Kidney (tissue), 14 donors: ENCODE measurements around the gene SFXN2. TPM values are rescaled to one million over a fixed set of nuclear protein-coding genes. Genes with fewer than 3 reads are reported as not detected.
"Not testable (repeated sequence)": the region's sequence is repeated elsewhere in the genome, so short reads cannot be mapped to it uniquely, and the experiment has no call there.

Experiments
- DNase-seq, 5 donors: peaks; one replicate each; pipeline ENCODE4 v3.0.0-alpha.2; 2013 to 2020
- FAIRE-seq: peaks from 2 replicates; lab custom pipeline; 2012; peaks lifted over from hg19 to GRCh38; lab: Jason Lieb, UNC
- H3K27ac ChIP-seq, 2 donors: one replicate each; pipeline ENCODE4 v1.7.0; 2013; ENCODE audit warnings: low read depth in 2 of 2, low read length in 2 of 2, inconsistent platforms in 1 of 2
- H3K27me3 ChIP-seq: one replicate; pipeline ENCODE4 v1.7.1; 2013; ENCODE audit warnings: low read length, inconsistent platforms; ENCODE audit not compliant: control insufficient read depth, insufficient read depth
- H3K36me3 ChIP-seq, 3 donors: one replicate each; pipeline versions ENCODE4 v1.7.0 to v1.7.1; 2013; ENCODE audit warnings: low read length in 3 of 3, control low read depth in 1 of 3, inconsistent platforms in 1 of 3; ENCODE audit not compliant: insufficient read depth in 3 of 3, control insufficient read depth in 2 of 3
- H3K4me1 ChIP-seq, 3 donors: one replicate each; pipeline versions ENCODE4 v1.7.0 to v1.7.1; 2013; ENCODE audit warnings: low read length in 3 of 3, inconsistent platforms in 1 of 3, low read depth in 1 of 3; ENCODE audit not compliant: control insufficient read depth in 2 of 3, insufficient read depth in 2 of 3
- H3K4me3 ChIP-seq, 3 donors: one replicate each; pipeline versions ENCODE4 v1.7.0 to v1.8.1; 2013; ENCODE audit warnings: low read length in 3 of 3, control low read depth in 1 of 3, inconsistent platforms in 1 of 3
- H3K9ac ChIP-seq, 3 donors: one replicate each; pipeline versions ENCODE4 v1.7.0 to v1.7.1; 2013; ENCODE audit warnings: low read length in 3 of 3, control low read depth in 1 of 3, inconsistent platforms in 1 of 3
- H3K9me3 ChIP-seq, 3 donors: one replicate each; pipeline versions ENCODE4 v1.7.0 to v1.7.1; 2013; ENCODE audit warnings: low read length in 3 of 3, control low read depth in 1 of 3, inconsistent platforms in 1 of 3; ENCODE audit not compliant: control insufficient read depth in 2 of 3, insufficient read depth in 1 of 3
- intact Hi-C: fragments of 100-400 bp; cut with DNase I; formaldehyde crosslinking; loops from one replicate; pipeline ENCODE4 v1.11.1; 2022
- polyA plus RNA-seq: library from polyadenylated mRNA; stranded (reverse); fragments of 350-450 nt; fragmentation: Illumina TruSeq; extraction: RNeasy Lipid Tissue Mini Kit (QIAGEN cat#74804); gene quantifications from one replicate; pipeline ENCODE4 v1.2.3, GENCODE V29; 2014; ENCODE audit warnings: low read depth, low replicate concordance; ENCODE audit not compliant: insufficient read depth
- total RNA-seq: library from RNA; stranded (reverse); fragmentation: NEBNext Ultra II Directional; extraction: Animal tissue kit (Norgen Biotek cat#: 25700); gene quantifications from one replicate; pipeline ENCODE4 v1.2.1, GENCODE V29; 2021
- TF ChIP-seq, protein P1 (sequence below): IDR thresholded peaks from 3 replicates; pipeline ENCODE4 v1.5.1; 2012; ENCODE audit warnings: mild to moderate bottlenecking, moderate library complexity, borderline replicate concordance; ENCODE audit not compliant: insufficient read depth; ENCODE audit errors: extremely low read depth
- donor health status: control.
- donor health status: control.
- donor health status: control.
- donor health status: control.
- donor health status: control.
- donor health status: DM: yes; HTN: yes; CAD: no.
- donor health status: Normal renal cell carcinoma (clear cell type).

Gene SFXN2
- total and polyA plus RNA-seq, 2 donors from 2014 or later: 17.3 to 72.1 TPM

DNA sequence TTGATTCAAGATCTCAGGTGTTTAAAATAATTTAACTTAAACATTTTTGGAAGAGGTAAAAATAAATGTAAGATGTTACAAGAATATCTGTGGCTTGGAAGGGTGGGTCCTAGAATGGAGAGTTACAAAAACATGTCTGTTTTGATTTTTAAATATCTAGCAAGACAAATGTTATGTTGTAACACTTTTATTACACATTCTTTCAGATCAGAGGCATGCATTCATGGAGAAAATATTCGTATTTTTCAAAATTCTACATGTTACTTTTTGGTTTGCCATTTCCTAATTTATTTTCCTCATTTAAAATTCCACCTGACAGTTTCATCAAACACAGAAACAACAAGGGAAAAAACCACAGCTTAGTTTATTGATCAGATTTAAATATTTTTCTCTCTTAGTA lies 39.3 kb downstream of the SFXN2 start:
- no peaks in the 10 kb centered on the region for H3K9me3 ChIP-seq
- intact Hi-C loops: no loop called here
- no peak overlapping the region for H3K9ac ChIP-seq
- FAIRE-seq: peak; percentile 72
- no peak overlapping the region for H3K4me3 ChIP-seq
- H3K4me1 ChIP-seq: peaks cover 6 to 11% (median 8%) of the 10 kb centered on the region in 3 donors
- no peaks in the 10 kb centered on the region for H3K36me3 ChIP-seq
- TF ChIP-seq, protein P1, sequence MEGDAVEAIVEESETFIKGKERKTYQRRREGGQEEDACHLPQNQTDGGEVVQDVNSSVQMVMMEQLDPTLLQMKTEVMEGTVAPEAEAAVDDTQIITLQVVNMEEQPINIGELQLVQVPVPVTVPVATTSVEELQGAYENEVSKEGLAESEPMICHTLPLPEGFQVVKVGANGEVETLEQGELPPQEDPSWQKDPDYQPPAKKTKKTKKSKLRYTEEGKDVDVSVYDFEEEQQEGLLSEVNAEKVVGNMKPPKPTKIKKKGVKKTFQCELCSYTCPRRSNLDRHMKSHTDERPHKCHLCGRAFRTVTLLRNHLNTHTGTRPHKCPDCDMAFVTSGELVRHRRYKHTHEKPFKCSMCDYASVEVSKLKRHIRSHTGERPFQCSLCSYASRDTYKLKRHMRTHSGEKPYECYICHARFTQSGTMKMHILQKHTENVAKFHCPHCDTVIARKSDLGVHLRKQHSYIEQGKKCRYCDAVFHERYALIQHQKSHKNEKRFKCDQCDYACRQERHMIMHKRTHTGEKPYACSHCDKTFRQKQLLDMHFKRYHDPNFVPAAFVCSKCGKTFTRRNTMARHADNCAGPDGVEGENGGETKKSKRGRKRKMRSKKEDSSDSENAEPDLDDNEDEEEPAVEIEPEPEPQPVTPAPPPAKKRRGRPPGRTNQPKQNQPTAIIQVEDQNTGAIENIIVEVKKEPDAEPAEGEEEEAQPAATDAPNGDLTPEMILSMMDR: no peak
- peak overlapping the region in 1 of 2 donors; percentile 50 for H3K27ac ChIP-seq
- DNase-seq: no peak
- H3K27me3 ChIP-seq: no peaks in the 10 kb centered on the region

DNA sequence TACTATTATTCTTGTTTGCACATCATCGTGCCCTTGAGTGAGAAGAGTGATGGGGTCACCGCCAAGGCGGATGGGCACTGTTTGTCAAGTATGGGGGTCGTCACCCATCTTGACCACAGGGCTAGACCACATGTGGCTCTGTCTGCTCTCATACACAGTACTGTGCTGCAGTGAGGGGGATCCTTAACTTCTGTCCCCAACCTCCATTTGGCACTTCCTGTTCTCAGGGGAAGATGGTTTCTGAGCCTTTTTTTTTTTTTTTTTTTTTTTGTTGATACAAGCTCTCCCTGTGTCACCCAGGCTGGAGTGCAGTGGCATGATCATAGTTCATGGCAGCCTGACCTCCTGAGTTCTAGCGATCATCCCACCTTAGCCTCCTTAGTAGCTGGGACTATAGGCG lies 42.9 kb downstream of the SFXN2 start:
- Histone ChIP-seq H3K9me3 (no peaks in the 10 kb centered on the region), H3K4me3 (no peak overlapping the region), H3K9ac (no peak overlapping the region), H3K27ac (no peak overlapping the region), H3K36me3 (no peaks in the 10 kb centered on the region), H3K27me3 (no peaks in the 10 kb centered on the region), H3K4me1 (peaks cover 6 to 20% (median 11%) of the 10 kb centered on the region in 3 donors)
- no peak for FAIRE-seq
- intact Hi-C loops: no loop called here
- TF ChIP-seq, protein P1: no peak
- DNase-seq: no peak

DNA sequence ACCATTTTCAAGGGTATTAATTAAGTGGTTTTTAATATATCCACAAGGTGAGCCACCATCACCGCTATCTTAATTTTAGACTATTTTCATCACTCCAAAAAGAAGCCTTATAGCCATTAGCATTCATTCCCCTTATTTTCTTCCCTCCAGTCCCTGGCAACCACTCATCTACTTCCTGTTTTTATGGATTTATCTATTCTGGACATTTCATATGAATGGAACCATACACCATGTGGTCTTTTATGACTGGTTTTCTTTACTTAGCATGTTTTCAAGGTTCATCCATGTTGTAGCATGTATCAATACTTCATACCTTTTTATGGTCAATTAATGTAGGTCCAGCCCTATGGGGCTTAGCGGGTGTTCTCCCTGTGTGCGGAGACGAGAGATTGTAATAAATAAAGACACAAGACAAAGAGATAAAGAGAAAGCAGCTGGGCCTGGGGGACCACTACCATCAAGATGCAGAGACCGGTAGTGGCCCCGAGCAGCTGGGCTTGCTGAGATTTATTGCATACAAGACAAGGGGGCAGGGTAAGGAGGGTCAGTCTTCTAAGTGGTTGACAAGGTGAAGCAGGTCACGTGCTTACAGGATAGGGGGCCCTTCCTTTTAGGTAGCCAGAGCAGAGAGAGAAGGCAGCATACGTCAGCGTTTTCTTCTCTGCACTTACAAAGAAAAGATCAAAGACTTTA lies 44.0 kb downstream of the SFXN2 start:
- Histone ChIP-seq H3K27ac (peak overlapping the region; percentile 20 to 68), H3K9ac (no peak overlapping the region), H3K27me3 (no peaks in the 10 kb centered on the region), H3K4me1 (peaks cover 4 to 14% (median 9%) of the 10 kb centered on the region in 3 donors), H3K4me3 (peak overlapping the region in 1 of 3 donors; percentile 6), H3K9me3 (no peaks in the 10 kb centered on the region), H3K36me3 (no peaks in the 10 kb centered on the region)
- DNase-seq (peak in 4 of 5 donors; percentile 81 to 90 (median 86)), FAIRE-seq (no peak)
- TF ChIP-seq, protein P1: no peak
- intact Hi-C loops: no loop called here

DNA sequence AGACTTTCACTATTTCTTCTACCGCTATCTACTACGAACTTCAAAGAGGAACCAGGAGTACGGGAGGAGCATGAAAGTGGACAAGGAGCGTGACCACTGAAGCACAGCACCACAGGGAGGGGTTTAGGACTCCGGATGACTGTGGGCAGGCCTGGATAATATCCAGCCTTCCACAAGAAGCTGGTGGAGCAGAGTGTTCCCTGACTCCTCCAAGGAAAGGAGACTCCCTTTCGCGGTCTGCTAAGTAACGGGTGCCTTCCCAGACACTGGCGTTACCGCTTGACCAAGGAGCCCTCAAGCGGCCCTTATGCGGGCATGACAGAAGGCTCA lies 44.5 kb downstream of the SFXN2 start:
- H3K36me3 ChIP-seq, H3K9me3 ChIP-seq, FAIRE-seq, intact Hi-C loops, DNase-seq, H3K9ac ChIP-seq, H3K27me3 ChIP-seq: not testable (repeated sequence)
- peak overlapping the region in 1 of 3 donors; percentile 6 for H3K4me3 ChIP-seq
- H3K4me1 ChIP-seq: peaks cover 3 to 14% (median 9%) of the 10 kb centered on the region in 3 donors
- H3K27ac ChIP-seq: peak overlapping the region; percentile 20 to 68
